NAMALWA (cell line): Measurements from ENCODE around the gene ANKRD42.
"Not testable (repeated sequence)": the region's sequence is repeated elsewhere in the genome, so short reads cannot be mapped to it uniquely, and the experiment has no call there.

Experiments
- DNase-seq: peaks from one replicate; pipeline ENCODE4 v3.0.0-alpha.2; 2015; ENCODE audit warnings: low spot score

ANKRD42 gene

GRCh38 chr11:83174008-83174407 is 19.5 kb upstream of the ANKRD42 start:
- DNase-seq: no peak

DNA sequence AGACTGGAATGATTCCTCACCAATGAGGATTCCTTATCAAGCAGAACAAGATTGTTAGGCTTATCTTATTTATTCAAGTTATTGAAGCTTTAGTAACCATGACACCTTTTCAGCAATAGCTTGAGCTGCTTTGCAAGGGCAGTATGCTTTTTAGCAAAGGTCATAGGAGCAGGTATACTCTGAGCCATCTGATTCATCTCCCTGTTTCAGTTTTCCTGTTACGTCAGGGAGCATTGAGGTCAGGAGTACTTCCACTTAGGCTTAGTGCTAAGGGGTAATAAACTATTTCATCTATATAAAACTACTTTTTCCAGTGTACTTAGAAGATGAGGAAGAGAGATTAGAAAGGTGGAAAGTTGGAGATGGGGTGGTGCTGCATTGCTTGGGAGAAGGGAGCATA is 17.7 kb upstream of the ANKRD42 start:
- DNase-seq: no peak

DNA sequence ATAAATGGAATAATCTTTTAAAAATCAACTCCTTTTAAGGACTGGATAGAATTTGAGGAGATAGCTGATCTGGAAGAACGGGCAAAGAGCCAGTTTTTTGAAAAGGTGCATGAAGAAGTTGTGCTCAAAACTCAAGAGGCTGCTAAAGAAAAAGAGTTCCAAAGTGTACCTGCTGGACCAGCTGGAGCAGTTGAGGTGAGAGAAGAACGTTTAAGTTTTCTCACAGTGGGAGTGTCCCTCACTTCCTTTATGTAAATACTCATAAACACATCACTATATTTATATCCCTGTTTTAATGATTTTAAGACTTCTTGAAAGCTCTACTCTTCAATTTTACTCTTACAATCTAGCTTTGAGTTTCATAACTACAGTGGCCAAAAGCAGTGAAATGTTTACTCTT is 11.7 kb upstream of the ANKRD42 start:
- no peak for DNase-seq

GRCh38 chr11:83185767-83186166 is 7.7 kb upstream of the ANKRD42 start:
- no peak for DNase-seq

DNA sequence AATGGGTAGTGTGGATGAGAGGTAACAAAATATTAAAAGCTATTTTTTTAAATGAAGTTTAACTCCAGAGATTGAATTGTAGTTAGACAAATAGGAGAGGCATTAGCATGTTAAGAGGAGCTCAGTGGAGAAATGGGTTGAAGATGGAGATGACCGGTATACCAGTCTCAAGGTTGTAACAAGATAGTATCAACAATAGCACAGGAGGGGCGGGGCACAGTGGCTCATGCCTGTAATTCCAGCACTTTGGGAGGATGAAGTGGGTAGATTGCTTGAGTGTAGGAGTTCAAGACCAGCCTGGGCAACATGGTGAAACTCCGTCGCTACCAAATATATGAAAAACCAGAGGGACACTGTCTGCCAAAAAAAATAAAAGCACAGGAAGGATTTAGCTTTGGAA is 6.0 kb upstream of the ANKRD42 start:
- no peak for DNase-seq

GRCh38 chr11:83191491-83191890 is 2.0 kb upstream of the ANKRD42 start:
- no peak for DNase-seq

- DNase-seq: no peak
Measured at GRCh38 chr11:83191986-83192385, 1.5 kb upstream of the ANKRD42 start.

GRCh38 chr11:83192606-83193245 is 786 bp upstream of the ANKRD42 start:
- no peak for DNase-seq

DNA sequence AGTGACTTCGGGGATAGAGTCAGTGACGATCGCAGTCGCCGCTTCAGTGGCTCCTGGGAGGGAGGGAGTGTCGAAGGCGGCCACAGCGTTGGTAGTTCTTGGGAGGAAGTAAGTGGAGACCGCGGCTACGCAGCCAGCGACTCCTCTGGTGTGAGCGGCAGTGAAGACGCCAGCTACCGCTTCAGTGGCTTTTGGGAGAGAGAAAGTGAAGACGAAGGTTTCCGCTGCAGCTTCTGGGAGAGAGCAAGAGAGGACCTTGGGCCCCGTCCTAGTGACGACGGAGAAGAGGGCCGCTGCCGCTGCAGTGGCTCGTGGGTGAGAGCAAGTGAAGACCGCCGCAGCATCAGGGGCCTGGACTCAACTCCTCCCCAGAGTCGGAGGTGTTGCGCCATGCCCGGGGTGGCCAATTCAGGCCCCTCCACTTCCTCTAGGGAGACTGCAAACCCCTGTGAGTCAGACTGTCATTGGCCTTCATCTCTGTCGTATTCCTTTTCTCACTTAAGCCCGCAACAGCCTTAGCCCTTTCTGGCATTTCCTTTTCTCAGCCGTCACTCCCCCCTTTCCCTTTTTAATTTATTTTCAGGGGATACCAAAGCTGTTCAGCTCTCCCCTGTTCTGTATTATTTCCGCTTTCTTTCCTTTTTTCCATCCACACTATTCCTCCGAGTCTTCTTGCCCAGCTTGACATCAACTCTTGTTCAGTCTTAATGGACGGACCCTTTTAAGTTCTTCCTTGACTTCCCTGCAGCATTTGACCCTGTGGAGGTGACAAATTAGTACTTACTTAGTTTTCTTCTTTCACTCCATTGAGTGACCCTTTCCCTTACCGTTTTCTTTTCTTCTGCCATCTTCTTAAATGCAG is 1.0 kb downstream of the ANKRD42 start:
- DNase-seq: peak; percentile 82

- peak; percentile 60 for DNase-seq
Measured at GRCh38 chr11:83195143-83195466, 1.6 kb downstream of the ANKRD42 start.

DNA sequence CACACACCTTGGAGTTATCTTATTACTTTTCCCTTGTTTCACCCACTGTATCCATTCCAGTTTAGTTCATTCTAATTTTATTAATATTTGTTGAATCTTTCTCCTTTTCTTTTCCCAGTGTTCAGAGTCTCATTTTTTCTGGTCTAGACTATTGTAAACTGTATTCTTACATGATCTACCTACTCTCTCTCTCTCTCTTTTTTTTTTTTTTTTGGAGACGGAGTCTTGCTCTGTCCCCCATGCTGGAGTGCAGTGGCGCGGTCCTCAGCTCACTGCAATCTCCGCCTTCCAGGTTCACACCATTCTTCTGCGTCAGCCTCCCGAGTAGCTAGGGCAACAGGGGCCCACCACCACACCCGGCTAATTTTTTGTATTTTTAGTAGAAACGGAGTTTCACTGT is 2.1 kb downstream of the ANKRD42 start:
- DNase-seq: no peak

GRCh38 chr11:83200035-83200434 is 6.5 kb downstream of the ANKRD42 start:
- no peak for DNase-seq

DNA sequence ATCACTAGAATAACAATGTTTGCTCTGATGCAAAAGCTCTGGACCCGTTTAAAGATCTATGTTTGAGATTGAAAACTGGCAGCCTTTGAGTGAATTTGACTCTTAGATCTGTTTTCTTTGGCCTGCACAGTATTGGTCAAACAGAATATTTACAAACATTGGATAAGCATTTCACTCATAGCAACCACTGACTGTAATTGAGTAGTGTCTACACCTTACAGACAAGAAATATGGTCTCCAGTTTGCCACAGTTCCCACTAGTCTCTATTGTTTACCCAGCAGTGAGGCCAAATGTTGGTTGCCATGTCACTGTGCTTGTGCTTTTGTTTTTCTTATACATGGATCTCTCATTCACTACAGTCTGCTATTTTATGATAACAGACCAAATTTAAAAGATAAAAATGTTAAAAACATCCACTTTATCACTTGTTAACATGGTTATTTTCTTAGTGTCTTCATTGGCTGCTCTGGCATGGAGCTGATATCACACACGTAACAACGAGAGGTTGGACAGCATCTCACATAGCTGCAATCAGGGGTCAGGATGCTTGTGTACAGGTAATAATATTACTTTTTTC is 12.2 kb downstream of the ANKRD42 start:
- DNase-seq: no peak

DNA sequence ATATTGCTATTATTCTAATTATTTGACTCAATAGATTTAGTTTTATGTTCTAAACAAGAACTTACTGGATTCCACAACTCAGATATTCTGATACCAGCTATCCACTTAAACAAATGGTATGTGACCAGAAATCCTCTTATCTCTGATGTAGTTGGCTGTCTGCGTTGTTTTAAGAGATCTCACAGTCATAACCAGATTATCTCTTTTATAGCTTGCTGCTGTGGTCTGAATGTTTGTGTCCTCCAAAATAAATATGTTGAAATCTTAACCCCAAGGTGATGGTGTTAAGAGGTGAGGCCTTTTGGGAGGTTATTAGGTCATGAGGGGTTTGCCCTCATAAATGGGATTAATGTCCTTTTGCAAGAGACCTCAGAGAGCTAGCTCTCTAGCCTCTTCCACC is 12.7 kb downstream of the ANKRD42 start:
- DNase-seq: no peak

GRCh38 chr11:83206771-83207382 is 13.4 kb downstream of the ANKRD42 start:
- DNase-seq: not testable (repeated sequence)

DNA sequence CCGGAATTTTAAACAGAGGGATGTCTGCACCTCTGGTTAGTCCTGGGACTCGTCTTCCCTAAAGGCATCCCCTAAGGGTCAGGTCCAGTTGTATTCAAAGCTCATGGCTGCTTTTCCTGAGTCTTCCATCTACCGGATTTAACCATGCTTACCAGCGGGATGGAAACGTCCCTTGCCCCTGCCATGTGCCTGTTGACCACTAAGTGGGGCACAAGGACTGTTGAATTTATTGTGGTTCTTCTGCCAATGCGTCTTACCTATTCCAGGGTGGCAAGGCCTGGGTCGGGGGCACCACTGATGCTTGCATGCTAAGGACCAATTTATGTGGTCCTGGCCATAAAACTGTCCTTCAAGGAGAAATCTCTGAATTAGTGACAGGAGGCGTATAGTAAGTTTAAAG is 25.6 kb downstream of the ANKRD42 start:
- no peak for DNase-seq

GRCh38 chr11:83220260-83220659 is 26.7 kb downstream of the ANKRD42 start:
- no peak for DNase-seq

DNA sequence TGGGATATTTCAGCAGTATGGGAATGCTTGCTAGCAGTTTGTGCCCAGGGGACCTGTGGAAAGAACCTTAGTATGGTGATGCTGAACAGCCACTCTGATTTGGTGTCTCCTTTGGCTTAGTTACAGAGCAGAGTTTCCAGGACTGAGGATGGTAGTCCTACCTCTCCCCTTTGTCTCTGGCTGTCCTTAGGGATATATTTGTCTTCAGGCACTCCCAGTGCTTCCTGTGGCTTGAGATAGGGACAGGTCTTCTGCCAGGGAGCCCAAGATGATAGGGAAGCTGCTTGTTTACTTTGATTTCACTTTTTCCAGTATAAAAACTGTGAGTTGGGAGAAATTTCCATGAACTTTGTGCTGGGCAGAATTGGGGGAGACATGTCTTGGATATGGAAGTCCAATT is 28.2 kb downstream of the ANKRD42 start:
- DNase-seq: no peak

DNA sequence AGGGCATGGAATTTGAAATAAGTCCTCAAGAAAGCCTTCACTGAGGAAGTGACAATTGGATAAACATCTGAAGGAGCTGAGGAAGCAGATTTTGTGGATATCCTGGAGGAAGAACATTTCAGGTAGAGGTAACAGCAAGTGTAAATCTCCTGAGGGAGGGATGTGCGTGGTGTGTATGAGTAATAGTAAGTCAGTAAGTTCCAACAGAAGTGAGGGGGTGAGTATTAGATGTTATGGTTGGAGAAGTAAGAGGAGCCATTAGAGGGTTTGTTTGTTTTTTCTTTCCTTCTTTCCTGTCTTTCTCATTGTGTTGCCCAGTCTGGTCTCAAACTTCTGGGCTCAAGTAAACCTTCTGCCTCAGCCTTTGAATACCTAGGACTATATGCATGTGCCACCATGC is 29.0 kb downstream of the ANKRD42 start:
- no peak for DNase-seq

GRCh38 chr11:83223457-83223856 is 29.9 kb downstream of the ANKRD42 start:
- no peak for DNase-seq

- no peak for DNase-seq
Measured at GRCh38 chr11:83235825-83236224, 42.3 kb downstream of the ANKRD42 start.

- no peak for DNase-seq
Measured at GRCh38 chr11:83238111-83238510, 44.6 kb downstream of the ANKRD42 start.
